Nephron (organoid): ENCODE measurements around the gene ADGRG6.

Experiments
- H3K27ac Mint-ChIP-seq, 3 experiments: 2 replicates each; pipeline ENCODE4 v1.8.0; 2020; ENCODE audit warnings: mixed read lengths in 3 of 3, mild to moderate bottlenecking in 2 of 3, moderate library complexity in 1 of 3
- H3K27me3 Mint-ChIP-seq: 2 replicates; pipeline ENCODE4 v1.8.0; 2021; ENCODE audit warnings: low read depth, mild to moderate bottlenecking, moderate library complexity, mixed read lengths
- H3K36me3 Mint-ChIP-seq: 2 replicates; pipeline ENCODE4 v1.8.0; 2020; ENCODE audit warnings: low read depth, mixed read lengths
- H3K4me1 Mint-ChIP-seq: 2 replicates; pipeline ENCODE4 v1.8.0; 2020; ENCODE audit warnings: mixed read lengths
- H3K4me3 Mint-ChIP-seq, 3 experiments: 2 replicates each; pipeline ENCODE4 v1.8.0; 2020; ENCODE audit warnings: mild to moderate bottlenecking in 3 of 3, mixed read lengths in 3 of 3, moderate library complexity in 2 of 3
- H3K9me3 Mint-ChIP-seq: 2 replicates; pipeline ENCODE4 v1.8.0; 2020; ENCODE audit warnings: mixed read lengths
- TF ChIP-seq, protein P1 (sequence below), 3 experiments: fragments of 200-600 bp; sonication (generic); IDR thresholded peaks; one replicate each; pipeline ENCODE4 v1.5.0; 2021; ENCODE audit warnings: antibody characterized with exemption in 3 of 3; ENCODE audit not compliant: unreplicated experiment in 3 of 3

The ADGRG6 gene

DNA sequence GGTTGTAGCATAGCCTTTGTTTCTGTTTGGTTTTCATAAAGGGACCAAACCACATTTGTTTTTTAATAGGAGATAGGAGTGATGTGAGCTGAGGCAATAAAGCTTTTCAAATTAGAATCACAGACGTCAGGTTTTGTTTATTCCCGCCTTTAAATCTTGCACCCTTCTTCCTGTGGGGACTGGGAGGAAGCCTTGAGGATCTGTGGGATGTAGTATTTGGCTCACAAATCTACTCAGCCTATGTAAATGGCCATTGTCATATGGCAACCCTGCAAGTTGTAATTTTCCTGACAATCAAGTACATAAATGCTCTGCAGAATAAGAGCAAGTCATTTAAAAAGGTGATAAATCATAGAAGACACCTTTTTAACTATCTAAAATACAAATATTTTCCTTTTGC is 110.4 kb downstream of the ADGRG6 start:
- Mint-ChIP-seq H3K4me3 (no peak overlapping the region), H3K27ac (peak overlapping the region in 1 of 3 experiments; percentile 6), H3K9me3 (no peaks in the 10 kb centered on the region), H3K36me3 (no peaks in the 10 kb centered on the region), H3K27me3 (no peaks in the 10 kb centered on the region), H3K4me1 (no peaks in the 10 kb centered on the region)
- TF ChIP-seq, protein P1, sequence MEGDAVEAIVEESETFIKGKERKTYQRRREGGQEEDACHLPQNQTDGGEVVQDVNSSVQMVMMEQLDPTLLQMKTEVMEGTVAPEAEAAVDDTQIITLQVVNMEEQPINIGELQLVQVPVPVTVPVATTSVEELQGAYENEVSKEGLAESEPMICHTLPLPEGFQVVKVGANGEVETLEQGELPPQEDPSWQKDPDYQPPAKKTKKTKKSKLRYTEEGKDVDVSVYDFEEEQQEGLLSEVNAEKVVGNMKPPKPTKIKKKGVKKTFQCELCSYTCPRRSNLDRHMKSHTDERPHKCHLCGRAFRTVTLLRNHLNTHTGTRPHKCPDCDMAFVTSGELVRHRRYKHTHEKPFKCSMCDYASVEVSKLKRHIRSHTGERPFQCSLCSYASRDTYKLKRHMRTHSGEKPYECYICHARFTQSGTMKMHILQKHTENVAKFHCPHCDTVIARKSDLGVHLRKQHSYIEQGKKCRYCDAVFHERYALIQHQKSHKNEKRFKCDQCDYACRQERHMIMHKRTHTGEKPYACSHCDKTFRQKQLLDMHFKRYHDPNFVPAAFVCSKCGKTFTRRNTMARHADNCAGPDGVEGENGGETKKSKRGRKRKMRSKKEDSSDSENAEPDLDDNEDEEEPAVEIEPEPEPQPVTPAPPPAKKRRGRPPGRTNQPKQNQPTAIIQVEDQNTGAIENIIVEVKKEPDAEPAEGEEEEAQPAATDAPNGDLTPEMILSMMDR (IDR thresholded peaks at IDR 0.05; ENCODE audit: unreplicated experiment in 3 of 3), result no peak

DNA sequence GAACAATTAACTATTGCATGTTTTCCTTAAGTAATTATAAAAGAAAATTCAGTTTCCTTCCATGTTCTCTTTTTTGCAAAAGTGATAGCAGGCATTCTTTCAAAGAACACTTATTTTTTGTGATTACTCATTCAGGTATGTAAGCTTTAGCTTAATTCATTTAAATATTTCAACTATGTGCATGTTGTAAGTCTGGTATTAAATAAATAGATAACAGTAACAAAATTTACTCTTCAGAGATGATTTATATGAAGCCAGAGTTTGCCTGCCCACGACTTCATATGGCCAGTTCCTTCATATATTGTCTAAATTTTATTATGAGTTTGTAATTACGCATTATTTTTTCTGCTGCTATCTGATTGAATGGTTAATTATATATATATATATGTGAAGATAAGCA is 110.9 kb downstream of the ADGRG6 start:
- TF ChIP-seq, protein P1 (IDR thresholded peaks at IDR 0.05; ENCODE audit: unreplicated experiment in 3 of 3), result no peak
- H3K9me3 Mint-ChIP-seq, result no peaks in the 10 kb centered on the region
- no peak overlapping the region for H3K27ac Mint-ChIP-seq
- H3K4me1 Mint-ChIP-seq, result no peaks in the 10 kb centered on the region
- no peaks in the 10 kb centered on the region for H3K27me3 Mint-ChIP-seq
- no peaks in the 10 kb centered on the region for H3K36me3 Mint-ChIP-seq
- no peak overlapping the region for H3K4me3 Mint-ChIP-seq

DNA sequence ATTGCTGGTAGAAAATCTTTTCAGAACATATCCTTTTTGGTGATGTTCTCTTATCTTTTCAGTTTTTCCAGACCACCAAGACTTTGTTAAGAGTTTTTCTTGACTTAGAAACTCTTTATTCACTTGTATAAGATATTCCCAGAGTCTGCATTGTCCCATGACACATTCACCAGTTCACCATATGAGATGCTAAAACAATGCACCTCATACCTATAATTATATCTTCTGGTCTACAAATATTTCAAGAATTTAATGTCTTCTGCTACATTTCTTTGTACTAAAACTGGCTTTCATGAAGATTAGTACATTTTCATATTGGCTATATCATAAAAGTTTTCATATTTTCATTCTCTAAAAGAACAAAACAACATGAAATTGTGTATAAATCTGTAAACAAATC is 111.3 kb downstream of the ADGRG6 start:
- Mint-ChIP-seq H3K4me1 (no peaks in the 10 kb centered on the region), H3K27me3 (no peaks in the 10 kb centered on the region), H3K36me3 (no peaks in the 10 kb centered on the region), H3K9me3 (no peaks in the 10 kb centered on the region), H3K4me3 (no peak overlapping the region), H3K27ac (no peak overlapping the region)
- TF ChIP-seq, protein P1 (IDR thresholded peaks at IDR 0.05; ENCODE audit: unreplicated experiment in 3 of 3), result no peak

DNA sequence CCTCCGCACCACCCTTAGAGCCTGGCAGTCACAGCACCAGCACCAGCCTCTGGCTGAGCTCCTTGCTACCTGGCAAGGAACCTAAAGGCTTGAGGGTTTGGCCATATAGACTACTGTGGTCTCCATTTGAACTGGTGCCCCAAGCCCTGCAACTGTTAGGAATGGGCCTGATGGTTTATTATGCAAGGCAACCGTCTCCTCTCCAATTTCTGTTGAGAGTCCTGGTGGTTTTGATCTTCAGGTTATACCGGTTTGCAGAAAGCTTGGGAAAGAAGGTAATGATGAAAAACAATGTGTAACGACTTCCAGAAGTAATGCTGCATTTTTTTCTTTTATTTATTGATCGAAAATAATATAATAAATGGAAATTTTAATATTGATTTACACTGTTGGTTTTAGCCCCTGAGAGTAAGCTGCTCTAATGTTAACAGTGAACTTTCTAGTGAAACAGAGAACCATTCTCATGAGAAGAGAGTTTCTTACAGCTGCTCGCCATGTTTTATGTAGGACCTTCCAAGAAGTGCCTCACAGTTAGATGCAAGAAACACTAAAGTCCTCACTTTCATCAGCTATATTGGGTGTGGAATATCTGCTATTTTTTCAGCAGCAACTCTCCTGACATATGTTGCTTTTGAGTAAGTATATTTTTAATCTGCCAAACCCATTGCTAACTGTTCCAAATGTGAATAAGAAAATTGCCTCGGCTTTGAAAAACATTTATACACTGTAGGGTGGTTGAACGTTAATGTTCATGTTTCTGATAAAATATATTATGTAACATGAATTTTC is 112.8 kb downstream of the ADGRG6 start:
- TF ChIP-seq, protein P1 (IDR thresholded peaks at IDR 0.05; ENCODE audit: unreplicated experiment in 3 of 3), result no peak
- Mint-ChIP-seq H3K27ac (no peak overlapping the region), H3K27me3 (no peaks in the 10 kb centered on the region), H3K4me3 (no peak overlapping the region), H3K36me3 (no peaks in the 10 kb centered on the region), H3K9me3 (no peaks in the 10 kb centered on the region), H3K4me1 (no peaks in the 10 kb centered on the region)

DNA sequence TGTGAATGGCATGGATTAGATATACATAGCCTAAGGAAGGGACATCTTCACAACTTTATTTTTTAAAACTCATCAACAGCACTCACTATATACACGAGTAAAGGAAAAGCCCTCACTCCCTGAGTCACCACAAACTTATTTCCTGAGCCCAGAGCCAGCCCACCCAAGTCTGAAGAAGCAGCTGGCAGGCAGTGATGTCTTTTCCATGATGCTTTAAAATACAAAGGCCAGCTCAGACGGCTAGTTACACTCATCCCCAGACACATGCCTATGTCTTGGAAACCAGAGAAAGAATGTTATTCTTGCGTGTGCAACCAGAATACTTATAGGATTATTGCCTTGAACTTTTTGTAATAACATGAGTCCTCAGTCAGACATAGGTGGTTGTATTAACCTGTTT is 114.4 kb downstream of the ADGRG6 start:
- no peaks in the 10 kb centered on the region for H3K36me3 Mint-ChIP-seq
- TF ChIP-seq, protein P1 (IDR thresholded peaks at IDR 0.05; ENCODE audit: unreplicated experiment in 3 of 3), result no peak
- H3K27me3 Mint-ChIP-seq, result no peaks in the 10 kb centered on the region
- no peaks in the 10 kb centered on the region for H3K9me3 Mint-ChIP-seq
- H3K4me3 Mint-ChIP-seq, result no peak overlapping the region
- peak overlapping the region in 2 of 3 experiments; percentile 28 to 41 for H3K27ac Mint-ChIP-seq
- no peaks in the 10 kb centered on the region for H3K4me1 Mint-ChIP-seq

DNA sequence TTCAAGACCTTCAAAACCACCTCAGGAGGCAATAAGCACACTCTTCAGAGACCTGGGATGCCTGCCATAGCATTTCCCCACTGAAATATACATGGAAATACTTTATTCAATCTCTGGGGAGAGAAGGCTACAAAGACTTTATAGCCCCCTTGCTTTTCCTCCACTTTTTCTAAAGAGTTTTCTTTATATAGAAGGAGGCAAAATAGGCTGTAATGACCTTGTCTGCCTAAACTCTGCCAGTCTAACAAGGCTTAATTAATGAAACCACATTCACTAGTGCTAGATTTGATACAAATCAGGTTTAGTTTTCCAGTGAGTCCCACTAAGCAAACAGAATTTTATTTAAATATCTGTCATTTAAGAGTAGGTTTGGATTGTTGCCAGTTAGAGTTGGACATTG is 114.9 kb downstream of the ADGRG6 start:
- no peaks in the 10 kb centered on the region for H3K9me3 Mint-ChIP-seq
- peak overlapping the region in 1 of 3 experiments; percentile 28 for H3K27ac Mint-ChIP-seq
- H3K36me3 Mint-ChIP-seq, result peaks cover under 1% of the 10 kb centered on the region
- H3K4me3 Mint-ChIP-seq, result no peak overlapping the region
- no peaks in the 10 kb centered on the region for H3K4me1 Mint-ChIP-seq
- TF ChIP-seq, protein P1 (IDR thresholded peaks at IDR 0.05; ENCODE audit: unreplicated experiment in 3 of 3), result no peak
- no peaks in the 10 kb centered on the region for H3K27me3 Mint-ChIP-seq
